GM23338 (cell line): ENCODE results near the gene PHTF2.

Source experiments
- CREB1 ChIP-seq: fragments of 250-450 bp; sonication (Bioruptor Pico); IDR thresholded peaks from 2 replicates; pipeline ENCODE4 v1.5.0; 2020; ENCODE audit warnings: low read depth, mild to moderate bottlenecking, moderate library complexity
- CTCF ChIP-seq, 2 experiments: fragments of 200-600 bp in 1 of 2; sonication (generic) in 1 of 2; conservative IDR thresholded peaks; 2 replicates each; pipeline versions ENCODE4 v1.5.1 to v1.6.1; 2016 to 2017; ENCODE audit warnings: antibody characterized with exemption in 2 of 2, low read depth in 2 of 2, mild to moderate bottlenecking in 2 of 2, moderate library complexity in 1 of 2
- EZH2 ChIP-seq: fragments of 200-600 bp; sonication (generic); IDR thresholded peaks from one replicate; pipeline ENCODE4 v1.8.0; 2017; ENCODE audit warnings: antibody characterized with exemption, mild to moderate bottlenecking, low read depth; ENCODE audit not compliant: unreplicated experiment
- EZH2phosphoT487 ChIP-seq: fragments of 200-600 bp; sonication (generic); IDR thresholded peaks from one replicate; pipeline ENCODE4 v1.8.1; 2018; ENCODE audit warnings: antibody characterized with exemption; ENCODE audit not compliant: unreplicated experiment
- JUNB ChIP-seq: IDR thresholded peaks from one replicate; pipeline ENCODE4 v1.6.1; 2016; ENCODE audit warnings: antibody characterized with exemption; ENCODE audit not compliant: unreplicated experiment
- NANOG ChIP-seq: IDR thresholded peaks from 2 replicates; pipeline ENCODE4 v1.6.1; 2016; ENCODE audit warnings: antibody characterized with exemption, borderline replicate concordance
- POLR2AphosphoS5 ChIP-seq: IDR thresholded peaks from 2 replicates; pipeline ENCODE4 v1.6.1; 2016; ENCODE audit warnings: antibody characterized with exemption, low read depth
- REST ChIP-seq: IDR thresholded peaks from one replicate; pipeline ENCODE4 v1.6.1; 2018; ENCODE audit warnings: antibody characterized with exemption; ENCODE audit not compliant: unreplicated experiment
- STAT1 ChIP-seq: IDR thresholded peaks from one replicate; pipeline ENCODE4 v1.6.1; 2016; ENCODE audit warnings: antibody characterized with exemption; ENCODE audit not compliant: unreplicated experiment
- ZNF114 ChIP-seq: fragments of 250-450 bp; sonication (Bioruptor Pico); IDR thresholded peaks from 2 replicates; pipeline ENCODE4 v1.5.0; 2020; ENCODE audit warnings: mild to moderate bottlenecking, moderate library complexity
- ZNF331 ChIP-seq: fragments of 250-450 bp; sonication (Bioruptor Pico); IDR thresholded peaks from 2 replicates; pipeline ENCODE4 v1.5.0; 2020; ENCODE audit warnings: low read depth, mild to moderate bottlenecking, moderate library complexity

- TF ChIP-seq POLR2AphosphoS5 (no peak), CTCF (conservative IDR thresholded peaks at IDR 0.05; ENCODE audit: low read depth in 2 of 2) (no peak), CREB1 (CRISPR knock-in tag) (no peak), EZH2phosphoT487 (no peak), REST (no peak), EZH2 (no peak), ZNF331 (CRISPR knock-in tag) (no peak), JUNB (no peak), STAT1 (no peak), ZNF114 (CRISPR knock-in tag) (no peak), NANOG (no peak)
These were observed 180.6 kb downstream of the PHTF2 start for GRCh38 chr7:77979219-77979618.
